ENCODE data around the gene GRPEL1. TPM values are rescaled to one million over a fixed set of nuclear protein-coding genes. Genes with fewer than 3 reads are reported as not detected.
A peak's percentile ranks its signal among the peaks of the same experiment; 100 is the strongest.

The GRPEL1 gene
- total RNA-seq, 2 donors from 2014 or later = 18.5 to 25.5 TPM

- no peak for TF ChIP-seq CTCF (conservative IDR thresholded peaks at IDR 0.05)
- Histone ChIP-seq H3K27ac (ENCODE audit: low read depth, low read length) (no peak overlapping the region), H3K9ac (ENCODE audit: extremely low read depth, low read length, poor library complexity, severe bottlenecking) (no peak overlapping the region), H3K4me1 (ENCODE audit: control insufficient read depth, insufficient read depth, low read length) (no peaks in the 10 kb centered on the region), H3K36me3 (ENCODE audit: control insufficient read depth, insufficient read depth, low read length) (peaks cover 65% of the 10 kb centered on the region), H3K27me3 (ENCODE audit: control insufficient read depth, insufficient read depth, low read length, poor library complexity, severe bottlenecking) (no peaks in the 10 kb centered on the region), H3K4me3 (ENCODE audit: low read length) (no peak overlapping the region), H3K9me3 (ENCODE audit: control insufficient read depth, low read length) (no peaks in the 10 kb centered on the region)
- no peak overlapping the region for H3K4me3 Mint-ChIP-seq
- no peak for DNase-seq
- 94 to 100% methylated on average over 1 to 16 of the region's 16 CpGs for WGBS, 2 experiments (ENCODE audit: insufficient coverage in 1 of 2, insufficient read length in 1 of 2)
- H3K36me3 Mint-ChIP-seq (ENCODE audit: low read depth) = peaks cover 64% of the 10 kb centered on the region
- peaks cover 5% of the 10 kb centered on the region for H3K4me1 Mint-ChIP-seq
- H3K27ac Mint-ChIP-seq = no peak overlapping the region
- no peaks in the 10 kb centered on the region for H3K9me3 Mint-ChIP-seq
- no peaks in the 10 kb centered on the region for H3K27me3 Mint-ChIP-seq (ENCODE audit: insufficient read depth)
Measured at GRCh38 chr4:7023486-7023885, 44.4 kb downstream of the GRPEL1 start.

- H3K9ac ChIP-seq (ENCODE audit: extremely low read depth, low read length, poor library complexity, severe bottlenecking) = no peak overlapping the region
- H3K27ac ChIP-seq (ENCODE audit: low read depth, low read length) = peak overlapping the region; percentile 2
- no peak overlapping the region for H3K4me3 ChIP-seq (ENCODE audit: low read length)
- peaks cover 68% of the 10 kb centered on the region for H3K36me3 ChIP-seq (ENCODE audit: control insufficient read depth, insufficient read depth, low read length)
- WGBS, 2 experiments (ENCODE audit: insufficient coverage in 1 of 2, insufficient read length in 1 of 2) = 93 to 95% methylated on average over 10 to 13 of the region's 13 CpGs
- no peak for TF ChIP-seq CTCF (conservative IDR thresholded peaks at IDR 0.05)
- no peaks in the 10 kb centered on the region for H3K27me3 Mint-ChIP-seq (ENCODE audit: insufficient read depth)
- peaks cover 64% of the 10 kb centered on the region for H3K36me3 Mint-ChIP-seq (ENCODE audit: low read depth)
- H3K4me3 Mint-ChIP-seq = no peak overlapping the region
- no peaks in the 10 kb centered on the region for H3K9me3 Mint-ChIP-seq
- no peaks in the 10 kb centered on the region for H3K9me3 ChIP-seq (ENCODE audit: control insufficient read depth, low read length)
- no peaks in the 10 kb centered on the region for H3K4me1 ChIP-seq (ENCODE audit: control insufficient read depth, insufficient read depth, low read length)
- no peaks in the 10 kb centered on the region for H3K27me3 ChIP-seq (ENCODE audit: control insufficient read depth, insufficient read depth, low read length, poor library complexity, severe bottlenecking)
- peaks cover 5% of the 10 kb centered on the region for H3K4me1 Mint-ChIP-seq
- peak overlapping the region; percentile 15 for H3K27ac Mint-ChIP-seq
- DNase-seq = no peak
Measured at GRCh38 chr4:7021930-7022664, 45.8 kb downstream of the GRPEL1 start.

GRCh38 chr4:7021355-7021754, 46.5 kb downstream of the GRPEL1 start:
- Mint-ChIP-seq H3K9me3 (no peaks in the 10 kb centered on the region), H3K36me3 (ENCODE audit: low read depth) (peaks cover 62% of the 10 kb centered on the region), H3K4me3 (no peak overlapping the region), H3K4me1 (peaks cover 8% of the 10 kb centered on the region), H3K27me3 (ENCODE audit: insufficient read depth) (no peaks in the 10 kb centered on the region), H3K27ac (no peak overlapping the region)
- 95 to 100% methylated on average over 2 to 5 of the region's 5 CpGs for WGBS, 2 experiments (ENCODE audit: insufficient coverage in 1 of 2, insufficient read length in 1 of 2)
- no peak overlapping the region for H3K27ac ChIP-seq (ENCODE audit: low read depth, low read length)
- no peak overlapping the region for H3K9ac ChIP-seq (ENCODE audit: extremely low read depth, low read length, poor library complexity, severe bottlenecking)
- no peak overlapping the region for H3K4me3 ChIP-seq (ENCODE audit: low read length)
- TF ChIP-seq CTCF (conservative IDR thresholded peaks at IDR 0.05) = no peak
- H3K9me3 ChIP-seq (ENCODE audit: control insufficient read depth, low read length) = no peaks in the 10 kb centered on the region
- H3K27me3 ChIP-seq (ENCODE audit: control insufficient read depth, insufficient read depth, low read length, poor library complexity, severe bottlenecking) = no peaks in the 10 kb centered on the region
- peaks cover 4% of the 10 kb centered on the region for H3K4me1 ChIP-seq (ENCODE audit: control insufficient read depth, insufficient read depth, low read length)
- peaks cover 66% of the 10 kb centered on the region for H3K36me3 ChIP-seq (ENCODE audit: control insufficient read depth, insufficient read depth, low read length)
- DNase-seq = no peak

All from endodermal cell (in vitro differentiated cells).